ENCODE results near the gene PI4KA.

Gene PI4KA

GRCh38 chr22:20881231-20881630, 22.6 kb upstream of the PI4KA start:
- DNase-seq: no peak

GRCh38 chr22:20877715-20878114, 19.1 kb upstream of the PI4KA start:
- DNase-seq: no peak

- no peak for DNase-seq
Measured at GRCh38 chr22:20875296-20875695, 16.7 kb upstream of the PI4KA start.

- no peak for DNase-seq
Measured at GRCh38 chr22:20873214-20873613, 14.6 kb upstream of the PI4KA start.

GRCh38 chr22:20869234-20869633, 10.6 kb upstream of the PI4KA start:
- no peak for DNase-seq

- no peak for DNase-seq
Measured at GRCh38 chr22:20868025-20868962, 9.7 kb upstream of the PI4KA start.

- no peak for DNase-seq
Measured at GRCh38 chr22:20867179-20868024, 8.8 kb upstream of the PI4KA start.

GRCh38 chr22:20866736-20867135, 8.1 kb upstream of the PI4KA start:
- DNase-seq: no peak

GRCh38 chr22:20865875-20866445, 7.3 kb upstream of the PI4KA start:
- DNase-seq: no peak

- no peak for DNase-seq
Measured at GRCh38 chr22:20865331-20865730, 6.7 kb upstream of the PI4KA start.

GRCh38 chr22:20864186-20864908, 5.7 kb upstream of the PI4KA start:
- DNase-seq: no peak

GRCh38 chr22:20863366-20863765, 4.8 kb upstream of the PI4KA start:
- DNase-seq: no peak

- DNase-seq: no peak
Measured at GRCh38 chr22:20862540-20862939, 3.9 kb upstream of the PI4KA start.

GRCh38 chr22:20859615-20860014, 1.0 kb upstream of the PI4KA start:
- no peak for DNase-seq

GRCh38 chr22:20857838-20858614, 585 bp downstream of the PI4KA start:
- DNase-seq: peak; percentile 88

- DNase-seq: no peak
Measured at GRCh38 chr22:20857247-20857643, 1.4 kb downstream of the PI4KA start.

GRCh38 chr22:20853236-20853660, 5.4 kb downstream of the PI4KA start:
- DNase-seq: no peak

- no peak for DNase-seq
Measured at GRCh38 chr22:20852503-20852902, 6.1 kb downstream of the PI4KA start.

GRCh38 chr22:20852076-20852475, 6.5 kb downstream of the PI4KA start:
- no peak for DNase-seq

- no peak for DNase-seq
Measured at GRCh38 chr22:20847318-20847822, 11.2 kb downstream of the PI4KA start.
